Activated CD4-positive, alpha-beta T cell treated with anti-CD3 and anti-CD28 coated beads, Interleukin-2, amount 10 ng/mL, durations not matched to agents 7 days and 5 days (primary cell): ENCODE results near the gene RAB5B. TPM values are rescaled to one million over a fixed set of nuclear protein-coding genes. Genes with fewer than 3 reads are reported as not detected.
"Not testable (repeated sequence)": the region's sequence is repeated elsewhere in the genome, so short reads cannot be mapped to it uniquely, and the experiment has no call there.

Experiments
- CTCF ChIA-PET: fragments of 350-600 bp; sonication (Branson Sonifier 250); formaldehyde crosslinking; loops from one replicate; lab custom pipeline; 2021; ENCODE audit warnings: antibody characterized with exemption; lab: Charles Lee
- POLR2A ChIA-PET: fragments of 350-600 bp; sonication (Branson Sonifier 250); formaldehyde crosslinking; loops from one replicate; lab custom pipeline; 2021; ENCODE audit warnings: antibody characterized with exemption; lab: Charles Lee
- DNase-seq: peaks from one replicate; pipeline ENCODE4 v3.0.0-alpha.2; 2020
- H3K27ac Mint-ChIP-seq: one replicate; pipeline ENCODE4 v1.8.0; 2021; ENCODE audit warnings: mild to moderate bottlenecking, moderate library complexity, mixed read lengths
- H3K27me3 Mint-ChIP-seq: one replicate; pipeline ENCODE4 v1.8.0; 2021; ENCODE audit warnings: mixed read lengths
- H3K36me3 Mint-ChIP-seq: one replicate; pipeline ENCODE4 v1.8.0; 2021; ENCODE audit warnings: low read depth, mixed read lengths
- H3K4me1 Mint-ChIP-seq: one replicate; pipeline ENCODE4 v1.8.0; 2021; ENCODE audit warnings: mixed read lengths
- H3K4me3 Mint-ChIP-seq: one replicate; pipeline ENCODE4 v1.8.0; 2021; ENCODE audit warnings: mild to moderate bottlenecking, moderate library complexity, mixed read lengths
- H3K9me3 Mint-ChIP-seq: one replicate; pipeline ENCODE4 v1.8.0; 2021; ENCODE audit warnings: mixed read lengths
- total RNA-seq, 2 experiments: library from RNA; stranded (reverse); gene quantifications; one replicate each; pipeline ENCODE4 v1.2.3, GENCODE V29; 2021

RAB5B gene
- total RNA-seq, 2 experiments from 2014 or later, result 56.9 to 58.1 TPM

DNA sequence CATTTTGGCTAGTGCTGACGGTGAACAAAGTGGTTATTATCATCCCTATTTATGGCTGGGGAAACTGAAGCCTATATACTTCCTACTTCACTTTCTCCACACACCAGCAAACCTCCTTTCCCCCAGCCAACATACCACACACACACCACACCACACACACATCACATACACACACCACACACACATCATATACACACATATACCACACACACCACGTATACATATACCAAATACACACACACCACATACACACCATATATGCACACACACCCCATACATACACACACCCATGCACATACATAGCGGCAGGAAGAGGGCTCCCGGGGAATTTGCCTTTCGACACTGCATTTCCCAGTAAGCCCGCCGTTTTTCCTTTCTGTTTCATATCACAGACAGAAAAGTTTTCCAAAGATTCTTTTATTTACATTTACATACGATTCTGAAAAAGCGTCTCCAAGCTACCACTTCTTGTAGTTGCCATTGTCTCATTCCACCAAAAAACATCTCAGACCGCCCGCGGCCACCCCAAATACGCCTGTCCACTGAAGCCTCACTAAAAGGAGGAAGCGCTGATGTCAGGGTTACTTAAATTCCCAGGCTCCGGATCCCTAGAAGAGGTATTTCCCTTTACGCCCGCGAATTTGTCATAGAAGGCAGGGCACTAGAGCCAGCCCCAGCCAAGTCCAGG is 823 bp upstream of the RAB5B start:
- peaks cover 41% of the 10 kb centered on the region for H3K4me1 Mint-ChIP-seq
- no peak overlapping the region for H3K4me3 Mint-ChIP-seq
- no peaks in the 10 kb centered on the region for H3K9me3 Mint-ChIP-seq
- no peaks in the 10 kb centered on the region for H3K27me3 Mint-ChIP-seq
- H3K36me3 Mint-ChIP-seq, result peaks cover 23% of the 10 kb centered on the region
- ChIA-PET CTCF (interaction anchor here (0.7 to 2.6 kb wide), 17 partner anchors 9 to 243 kb away, joined by 3 to 15 read pairs (median 4); partner anchors contain the start of genes PYM1, SMARCC2 and SUOX), POLR2A (interaction anchor here (0.9 to 1.7 kb wide), 2 partner anchors 11 to 21 kb away, joined by 3 to 8 read pairs; no protein-coding TSS in a partner anchor)
- H3K27ac Mint-ChIP-seq, result no peak overlapping the region
- DNase-seq, result peak; percentile 24

DNA sequence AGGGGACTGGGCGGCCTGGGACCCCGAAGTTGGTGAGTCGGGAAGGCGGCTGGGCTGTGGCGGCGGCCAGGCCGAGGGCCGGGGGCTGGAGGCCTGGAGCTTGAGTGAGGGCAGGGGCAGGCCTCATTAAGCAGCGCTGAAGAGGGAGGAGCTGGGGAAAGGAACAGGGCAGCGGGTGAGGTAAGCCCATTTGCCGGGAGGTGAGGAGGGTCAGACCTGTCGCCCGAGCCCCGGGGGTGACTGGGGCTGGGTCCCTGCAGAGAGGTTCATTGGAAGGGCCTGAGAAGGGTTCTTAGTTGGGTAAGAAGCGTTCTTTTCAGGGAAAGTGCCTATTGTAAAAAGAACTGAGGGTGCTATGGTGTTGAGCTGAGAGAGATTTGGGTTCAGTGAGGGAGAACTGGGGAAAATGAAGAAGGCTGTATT is 441 bp downstream of the RAB5B start:
- peak; percentile 53 for DNase-seq
- POLR2A ChIA-PET, result interaction anchor here (0.6 to 1.7 kb wide), 8 partner anchors 8 to 475 kb away, joined by 3 to 8 read pairs (median 4); partner anchors contain the start of genes DNAJC14 and TIMELESS
- peaks cover 24% of the 10 kb centered on the region for H3K36me3 Mint-ChIP-seq
- no peak overlapping the region for H3K4me3 Mint-ChIP-seq
- peaks cover 32% of the 10 kb centered on the region for H3K4me1 Mint-ChIP-seq
- CTCF ChIA-PET, result interaction anchor here (0.7 to 2.6 kb wide), 21 partner anchors 8 to 245 kb away, joined by 3 to 15 read pairs (median 4); partner anchors contain the start of genes SMARCC2 and SUOX
- no peaks in the 10 kb centered on the region for H3K9me3 Mint-ChIP-seq
- no peak overlapping the region for H3K27ac Mint-ChIP-seq
- no peaks in the 10 kb centered on the region for H3K27me3 Mint-ChIP-seq

DNA sequence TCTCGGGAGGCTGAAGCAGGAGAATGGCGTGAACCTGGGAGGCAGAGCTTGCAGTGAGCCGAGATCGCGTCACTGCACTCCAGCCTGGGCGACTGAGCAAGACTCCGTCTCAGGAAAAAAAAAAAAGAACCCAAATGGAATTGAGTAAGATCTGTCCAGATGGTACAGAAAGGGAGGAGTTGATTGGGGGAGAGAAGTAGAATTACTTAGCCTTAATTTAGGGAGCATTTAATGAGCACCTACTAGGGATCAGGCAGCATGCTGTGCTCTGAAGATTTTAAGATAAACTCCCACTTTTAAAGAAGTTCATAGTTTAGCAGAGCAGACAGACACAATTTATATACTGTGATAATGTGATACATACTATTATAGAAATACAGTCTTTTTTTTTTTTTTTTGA is 4.5 kb downstream of the RAB5B start:
- Mint-ChIP-seq H3K4me1 (peaks cover 25% of the 10 kb centered on the region), H3K27ac (no peak overlapping the region), H3K27me3 (no peaks in the 10 kb centered on the region), H3K4me3 (no peak overlapping the region), H3K9me3 (no peaks in the 10 kb centered on the region), H3K36me3 (peaks cover 26% of the 10 kb centered on the region)
- CTCF ChIA-PET, result interaction anchor here (1.6 kb wide), 1 partner anchor 10 kb away, joined by 4 read pairs; no protein-coding TSS in a partner anchor
- POLR2A ChIA-PET, result no interaction called here
- no peak for DNase-seq

DNA sequence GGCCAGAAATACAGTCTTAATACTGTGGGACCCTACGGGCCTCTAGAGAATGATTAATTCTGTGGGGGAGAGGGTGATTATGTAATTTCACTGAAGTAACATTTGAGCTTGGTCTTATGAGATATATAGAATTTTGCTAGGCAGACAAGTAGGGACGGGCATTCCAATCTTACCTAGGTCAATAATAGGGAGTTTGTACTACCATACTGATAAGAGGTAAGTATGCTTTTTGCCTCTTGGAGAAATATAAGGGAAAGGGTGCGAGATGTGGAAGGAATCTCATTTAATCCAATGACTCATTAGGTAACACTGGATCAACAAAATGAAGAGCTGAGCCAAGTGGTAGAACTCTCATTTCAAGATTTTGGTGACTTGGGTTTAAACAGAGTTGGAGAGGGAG is 5.2 kb downstream of the RAB5B start:
- ChIA-PET POLR2A (no interaction called here), CTCF (interaction anchor here (1.6 kb wide), 1 partner anchor 11 kb away, joined by 4 read pairs; no protein-coding TSS in a partner anchor)
- peaks cover 25% of the 10 kb centered on the region for H3K4me1 Mint-ChIP-seq
- no peaks in the 10 kb centered on the region for H3K27me3 Mint-ChIP-seq
- no peak overlapping the region for H3K27ac Mint-ChIP-seq
- no peaks in the 10 kb centered on the region for H3K9me3 Mint-ChIP-seq
- DNase-seq, result no peak
- H3K36me3 Mint-ChIP-seq, result peaks cover 26% of the 10 kb centered on the region
- H3K4me3 Mint-ChIP-seq, result no peak overlapping the region

DNA sequence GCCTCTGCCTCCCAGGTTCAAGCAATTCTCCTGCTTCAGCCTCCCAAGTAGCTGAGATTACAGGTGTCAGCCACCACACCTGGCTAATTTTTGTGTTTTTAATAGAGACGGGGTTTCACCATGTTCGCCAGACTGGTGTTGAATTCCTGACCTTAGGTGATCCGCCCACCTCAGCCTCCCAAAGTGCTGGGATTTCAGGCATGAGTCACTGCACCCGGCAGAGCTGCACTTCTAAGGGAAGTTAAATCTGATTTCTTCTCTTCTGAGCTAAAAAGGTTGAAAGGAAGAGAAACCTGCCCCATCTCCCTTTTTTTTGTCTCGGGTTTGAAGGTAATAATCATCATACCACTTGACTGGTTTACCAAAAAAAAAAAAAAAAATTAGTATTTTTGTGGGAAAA is 8.0 kb downstream of the RAB5B start:
- H3K36me3 Mint-ChIP-seq, result peaks cover 36% of the 10 kb centered on the region
- CTCF ChIA-PET, result interaction anchor here (1.3 to 9.0 kb wide), 5 partner anchors 8 to 243 kb away, joined by 3 to 53 read pairs (median 4); partner anchors contain the start of genes RAB5B and SUOX
- H3K4me1 Mint-ChIP-seq, result peaks cover 17% of the 10 kb centered on the region
- POLR2A ChIA-PET, DNase-seq, H3K27ac Mint-ChIP-seq, H3K27me3 Mint-ChIP-seq, H3K4me3 Mint-ChIP-seq, H3K9me3 Mint-ChIP-seq: not testable (repeated sequence)

DNA sequence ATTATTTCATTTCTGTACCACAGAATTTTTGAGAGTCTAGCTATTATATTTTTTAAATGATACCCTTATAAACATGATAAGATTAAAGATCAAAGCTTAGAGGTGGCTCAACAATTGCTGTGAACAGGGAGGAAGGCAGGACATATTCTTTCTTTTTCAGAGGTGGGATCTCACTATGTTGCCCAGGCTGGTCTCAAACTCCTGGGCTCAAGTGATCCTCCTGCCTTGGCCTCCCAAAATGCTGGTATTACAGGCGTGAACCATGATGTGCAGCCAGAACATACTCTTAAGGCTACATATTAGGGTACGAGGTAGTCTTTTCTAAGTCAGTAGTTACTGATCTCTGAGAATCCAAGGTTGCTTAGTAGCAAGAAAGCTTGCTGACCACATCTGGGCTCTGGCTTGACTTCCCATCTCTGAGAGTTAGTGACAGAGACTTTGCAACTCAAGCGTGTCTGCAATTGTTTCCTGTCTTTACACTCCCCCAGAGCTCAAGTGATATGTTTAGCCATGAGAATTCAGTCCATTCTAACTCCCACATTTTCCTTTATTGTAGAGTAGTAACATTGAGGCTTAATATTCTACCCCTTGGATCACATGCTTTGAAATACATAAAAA is 8.6 kb downstream of the RAB5B start:
- peaks cover 12% of the 10 kb centered on the region for H3K4me1 Mint-ChIP-seq
- DNase-seq, result no peak
- ChIA-PET POLR2A (interaction anchor here (0.5 kb wide), 1 partner anchor 8 kb away, joined by 3 read pairs; no protein-coding TSS in a partner anchor), CTCF (interaction anchor here (0.6 to 9.0 kb wide), 6 partner anchors 9 to 244 kb away, joined by 3 to 53 read pairs (median 4); partner anchors contain the start of genes RAB5B and SUOX)
- no peak overlapping the region for H3K27ac Mint-ChIP-seq
- peaks cover 35% of the 10 kb centered on the region for H3K36me3 Mint-ChIP-seq
- no peaks in the 10 kb centered on the region for H3K27me3 Mint-ChIP-seq
- no peaks in the 10 kb centered on the region for H3K9me3 Mint-ChIP-seq
- H3K4me3 Mint-ChIP-seq, result no peak overlapping the region

DNA sequence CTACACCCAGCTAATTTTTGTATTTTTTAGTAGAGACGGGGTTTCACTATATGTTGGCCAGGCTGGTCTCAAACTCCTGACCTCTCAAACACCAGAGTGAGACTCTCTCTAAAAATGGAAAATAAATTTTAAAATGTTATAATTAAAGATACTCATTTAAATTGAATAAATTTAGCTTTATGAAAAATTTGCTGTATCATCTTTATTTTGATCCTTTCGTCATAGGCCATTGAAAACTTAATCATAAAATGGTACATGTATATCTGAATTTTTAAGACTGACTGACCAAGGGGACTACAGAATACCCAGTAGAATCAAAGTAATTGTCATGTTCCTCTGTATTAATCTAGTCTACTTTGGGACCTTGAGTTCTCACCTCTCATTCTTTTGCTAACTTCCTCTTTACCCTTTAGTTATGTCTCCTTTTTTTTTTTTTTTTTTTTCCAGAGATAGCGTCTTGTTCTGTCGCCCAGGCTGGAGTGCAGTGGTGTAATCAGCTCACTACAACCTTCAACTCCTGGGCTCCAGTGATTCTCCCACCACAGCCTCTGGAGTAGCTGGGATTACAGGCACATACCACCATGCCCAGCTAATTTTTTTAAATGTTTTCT is 9.5 kb downstream of the RAB5B start:
- no peak overlapping the region for H3K4me3 Mint-ChIP-seq
- no peak for DNase-seq
- POLR2A ChIA-PET, result interaction anchor here (0.6 to 2.4 kb wide), 2 partner anchors 8 to 9 kb away, joined by 3 to 8 read pairs; partner anchors contain the start of gene RAB5B
- H3K4me1 Mint-ChIP-seq, result peaks cover 9% of the 10 kb centered on the region
- CTCF ChIA-PET, result interaction anchor here (0.7 to 9.0 kb wide), 4 partner anchors 9 to 245 kb away, joined by 4 to 53 read pairs (median 7); partner anchors contain the start of genes RAB5B, SMARCC2 and SUOX
- no peaks in the 10 kb centered on the region for H3K27me3 Mint-ChIP-seq
- peaks cover 37% of the 10 kb centered on the region for H3K36me3 Mint-ChIP-seq
- no peak overlapping the region for H3K27ac Mint-ChIP-seq
- H3K9me3 Mint-ChIP-seq, result no peaks in the 10 kb centered on the region

DNA sequence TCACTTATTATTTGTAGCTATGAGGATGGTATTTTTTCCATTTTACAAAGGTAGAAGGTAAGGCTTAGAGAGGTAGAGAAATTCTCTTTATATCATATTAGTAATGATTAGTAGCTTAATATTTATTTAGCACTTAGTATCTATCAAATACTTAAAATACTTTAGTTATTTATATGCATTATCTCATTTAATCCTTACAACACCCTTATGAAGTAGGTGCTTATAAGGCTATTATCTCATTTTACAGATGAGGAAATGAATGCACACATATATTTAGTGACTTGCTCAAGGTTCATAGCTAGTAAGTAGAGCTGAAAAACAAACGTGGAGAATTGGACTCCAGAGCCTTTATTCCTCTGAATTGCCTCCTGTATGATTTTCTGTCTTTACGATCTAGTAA is 11.0 kb downstream of the RAB5B start:
- ChIA-PET POLR2A (interaction anchor here (2.4 kb wide), 1 partner anchor 11 kb away, joined by 8 read pairs; the partner anchor contains the start of gene RAB5B), CTCF (interaction anchor here (1.0 to 9.0 kb wide), 5 partner anchors 9 to 237 kb away, joined by 3 to 53 read pairs (median 7); partner anchors contain the start of genes RAB5B and SUOX)
- Mint-ChIP-seq H3K27ac (no peak overlapping the region), H3K9me3 (no peaks in the 10 kb centered on the region), H3K27me3 (no peaks in the 10 kb centered on the region), H3K4me3 (no peak overlapping the region), H3K36me3 (peaks cover 40% of the 10 kb centered on the region), H3K4me1 (peaks cover 6% of the 10 kb centered on the region)
- no peak for DNase-seq

DNA sequence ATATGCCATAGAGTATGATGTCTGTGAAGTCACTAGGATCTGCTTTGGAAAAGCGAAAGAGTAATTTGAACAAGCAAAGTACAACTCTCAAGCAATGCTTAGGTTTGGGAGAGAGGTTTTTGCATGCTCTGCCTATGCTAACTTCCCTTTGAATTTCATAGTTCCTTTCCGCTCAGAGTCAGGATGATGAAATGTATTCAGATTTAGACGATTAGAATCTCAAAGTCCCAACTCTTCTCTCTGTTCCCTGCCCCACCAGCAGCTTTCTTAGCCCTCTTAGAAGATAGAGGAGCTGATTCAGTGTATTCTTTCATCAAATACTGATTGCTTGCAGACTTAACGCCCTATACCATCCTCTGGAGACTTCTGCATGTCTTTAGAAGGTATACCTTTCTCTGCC is 11.5 kb downstream of the RAB5B start:
- H3K4me1 Mint-ChIP-seq, result peaks cover 6% of the 10 kb centered on the region
- ChIA-PET POLR2A (interaction anchor here (0.6 to 2.4 kb wide), 2 partner anchors 11 to 375 kb away, joined by 3 to 8 read pairs; partner anchors contain the start of genes RAB5B and STAT2), CTCF (interaction anchor here (0.7 to 9.0 kb wide), 7 partner anchors 8 to 238 kb away, joined by 3 to 53 read pairs (median 4); partner anchors contain the start of genes RAB5B and SUOX)
- H3K36me3 Mint-ChIP-seq, result peaks cover 41% of the 10 kb centered on the region
- no peak overlapping the region for H3K4me3 Mint-ChIP-seq
- no peaks in the 10 kb centered on the region for H3K9me3 Mint-ChIP-seq
- no peaks in the 10 kb centered on the region for H3K27me3 Mint-ChIP-seq
- H3K27ac Mint-ChIP-seq, result no peak overlapping the region
- DNase-seq, result no peak

DNA sequence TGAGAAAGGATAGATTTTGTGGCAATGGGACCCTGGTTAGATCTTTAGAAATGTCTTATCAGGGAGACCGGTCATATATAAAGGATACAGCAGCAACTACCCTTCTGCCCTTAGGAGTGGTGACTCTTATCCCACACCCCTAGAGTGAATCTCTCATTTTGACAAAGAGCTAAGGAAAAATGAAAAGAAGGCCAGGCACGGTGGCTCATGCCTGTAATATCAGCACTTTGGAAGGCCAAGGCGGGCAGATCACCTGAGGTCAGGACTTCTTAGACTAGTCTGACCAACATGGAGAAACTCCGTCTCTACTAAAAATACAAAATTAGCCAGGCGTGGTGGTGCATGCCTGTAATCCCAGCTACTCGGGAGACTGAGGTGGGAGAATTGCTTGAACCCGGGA is 12.1 kb downstream of the RAB5B start:
- H3K4me1 Mint-ChIP-seq, H3K27me3 Mint-ChIP-seq, H3K9me3 Mint-ChIP-seq, H3K27ac Mint-ChIP-seq, DNase-seq, H3K4me3 Mint-ChIP-seq: not testable (repeated sequence)
- H3K36me3 Mint-ChIP-seq, result peaks cover 43% of the 10 kb centered on the region
- ChIA-PET POLR2A (interaction anchor here (0.6 kb wide), 1 partner anchor 374 kb away, joined by 3 read pairs; the partner anchor contains the start of gene STAT2), CTCF (interaction anchor here (0.6 to 9.0 kb wide), 8 partner anchors 8 to 238 kb away, joined by 3 to 53 read pairs (median 4); partner anchors contain the start of genes RAB5B and SUOX)

DNA sequence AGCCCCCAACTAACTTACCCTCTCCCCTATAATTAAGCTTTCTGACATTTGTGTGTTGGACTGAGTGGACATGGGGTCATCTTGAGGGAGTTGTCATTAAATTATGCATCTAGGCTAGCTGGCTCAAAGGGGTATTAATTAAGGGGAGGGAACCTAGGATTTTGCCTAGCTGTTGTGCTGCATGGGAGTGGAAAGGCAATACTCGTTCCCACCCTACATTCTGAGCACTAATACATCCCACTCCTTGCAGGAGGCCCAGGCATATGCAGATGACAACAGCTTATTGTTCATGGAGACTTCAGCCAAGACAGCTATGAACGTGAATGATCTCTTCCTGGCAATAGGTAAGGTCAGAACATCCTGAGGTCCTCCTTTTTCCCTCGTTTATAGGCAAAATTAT is 17.2 kb downstream of the RAB5B start:
- H3K9me3 Mint-ChIP-seq, result no peaks in the 10 kb centered on the region
- DNase-seq, result no peak
- no peaks in the 10 kb centered on the region for H3K27me3 Mint-ChIP-seq
- peaks cover 16% of the 10 kb centered on the region for H3K4me1 Mint-ChIP-seq
- peaks cover 54% of the 10 kb centered on the region for H3K36me3 Mint-ChIP-seq
- POLR2A ChIA-PET, result interaction anchor here (0.7 kb wide), 1 partner anchor 32 kb away, joined by 3 read pairs; no protein-coding TSS in a partner anchor
- no peak overlapping the region for H3K4me3 Mint-ChIP-seq
- H3K27ac Mint-ChIP-seq, result no peak overlapping the region
- CTCF ChIA-PET, result interaction anchor here (0.6 to 1.2 kb wide), 3 partner anchors 9 to 142 kb away, joined by 3 to 4 read pairs (median 3); no protein-coding TSS in a partner anchor
